Activated T-cell treated with anti-CD3 and anti-CD28 coated beads, Interleukin-2, amount 50 U/mL, for 1 hour (primary cell): Measurements from ENCODE around the gene SEMA4B.
"Not testable (repeated sequence)": the region's sequence is repeated elsewhere in the genome, so short reads cannot be mapped to it uniquely, and the experiment has no call there.

Source experiments
- DNase-seq: peaks from one replicate; pipeline ENCODE4 v3.0.0-alpha.2; 2020

Gene SEMA4B

DNA sequence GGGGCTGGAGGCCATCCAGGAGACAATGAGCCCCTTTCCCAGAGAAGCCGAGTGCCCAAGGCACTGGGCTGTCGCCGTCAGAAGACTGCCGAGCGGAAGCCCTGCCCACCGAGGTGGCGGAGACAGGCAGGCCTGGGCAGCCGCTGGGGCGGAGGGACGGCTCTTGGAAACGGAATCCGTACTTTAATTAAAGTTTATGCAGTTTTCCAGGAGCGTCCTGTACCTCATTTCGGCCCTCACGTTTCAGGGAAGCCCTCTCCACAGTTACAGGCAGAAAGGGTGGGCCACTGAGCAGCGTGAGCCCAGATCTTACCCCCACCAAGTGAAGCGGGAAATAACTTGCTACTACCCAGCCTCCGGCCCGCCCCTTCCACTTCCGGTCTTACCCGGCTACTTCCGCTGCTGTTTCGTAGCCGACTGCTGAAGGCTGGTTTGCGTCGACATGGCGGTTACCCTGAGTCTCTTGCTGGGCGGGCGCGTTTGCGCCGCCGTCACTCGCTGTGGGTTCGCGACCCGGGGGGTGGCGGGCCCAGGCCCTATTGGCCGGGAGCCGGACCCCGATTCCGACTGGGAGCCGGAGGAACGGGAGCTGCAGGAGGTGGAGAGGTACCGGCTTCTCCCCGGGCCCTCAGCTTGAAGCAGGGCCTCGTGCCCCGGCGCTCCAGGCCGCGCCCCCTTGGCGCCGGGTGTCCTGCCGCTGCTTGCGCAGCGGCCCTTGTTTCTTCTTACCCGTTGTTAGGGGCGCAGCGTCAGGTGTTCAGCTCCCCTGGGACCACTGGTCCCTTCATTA, 64.3 kb downstream of the SEMA4B start, which contains the start of gene NGRN:
NGRN (plus strand) TSS at position 402 of the 790 bp plus-strand sequence; CDS start at position 443, 41 bp downstream.
- peak; percentile 93 for DNase-seq

DNA sequence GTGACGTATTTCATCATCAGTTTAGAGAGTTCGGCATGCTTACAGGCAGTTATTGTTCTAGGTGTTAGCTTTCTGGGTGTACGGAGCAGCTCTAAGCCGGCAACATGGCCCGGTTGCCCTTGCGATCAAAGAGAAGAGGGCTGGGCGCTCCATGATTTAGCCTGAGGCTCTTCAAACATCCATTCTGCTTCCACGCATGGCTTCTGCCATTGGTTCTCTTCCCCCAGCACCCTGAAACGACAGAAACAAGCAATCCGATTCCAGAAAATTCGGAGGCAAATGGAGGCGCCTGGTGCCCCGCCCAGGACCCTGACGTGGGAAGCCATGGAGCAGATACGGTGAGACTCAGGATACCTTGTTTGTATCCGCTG, 64.9 kb downstream of the SEMA4B start:
- DNase-seq: no peak

DNA sequence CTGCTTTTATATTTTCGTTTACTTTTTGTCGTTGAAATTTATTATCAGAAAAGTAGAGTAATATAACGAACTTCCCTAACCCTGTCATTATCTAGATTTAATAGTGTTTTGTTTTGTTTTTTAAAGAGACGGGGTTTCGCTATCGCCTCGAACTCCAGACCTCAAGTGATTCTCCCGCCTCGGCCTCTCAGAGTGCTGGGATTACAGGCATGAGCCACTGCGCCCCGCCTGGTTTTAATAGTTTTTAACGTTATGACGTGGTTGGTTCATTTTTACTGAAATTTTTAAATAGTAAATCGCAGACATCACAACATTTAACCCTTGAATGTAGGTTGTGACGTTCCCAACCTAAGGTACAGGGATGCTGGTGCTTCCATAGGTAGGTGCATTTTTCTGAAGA, 65.4 kb downstream of the SEMA4B start:
- DNase-seq: peak; percentile 27

DNA sequence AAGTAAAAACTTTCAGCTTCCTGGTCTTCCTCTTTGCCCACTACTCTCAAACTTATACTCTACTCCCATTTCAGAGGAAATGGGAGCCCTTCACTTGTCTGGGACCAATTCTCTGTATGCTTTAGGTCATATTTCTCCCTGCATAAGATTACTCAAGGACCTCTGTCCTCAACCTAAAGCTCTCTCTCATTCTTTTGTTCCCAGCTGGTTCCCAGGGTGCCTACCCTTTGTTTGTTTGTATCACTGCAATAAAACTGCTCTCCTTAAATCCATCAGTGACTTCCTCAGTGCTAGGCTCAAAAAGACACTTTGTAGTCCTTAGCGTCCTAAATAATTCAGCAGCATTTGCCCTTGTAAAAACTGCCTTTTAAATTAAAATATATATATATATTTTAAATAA, 67.3 kb downstream of the SEMA4B start:
- DNase-seq: no peak

DNA sequence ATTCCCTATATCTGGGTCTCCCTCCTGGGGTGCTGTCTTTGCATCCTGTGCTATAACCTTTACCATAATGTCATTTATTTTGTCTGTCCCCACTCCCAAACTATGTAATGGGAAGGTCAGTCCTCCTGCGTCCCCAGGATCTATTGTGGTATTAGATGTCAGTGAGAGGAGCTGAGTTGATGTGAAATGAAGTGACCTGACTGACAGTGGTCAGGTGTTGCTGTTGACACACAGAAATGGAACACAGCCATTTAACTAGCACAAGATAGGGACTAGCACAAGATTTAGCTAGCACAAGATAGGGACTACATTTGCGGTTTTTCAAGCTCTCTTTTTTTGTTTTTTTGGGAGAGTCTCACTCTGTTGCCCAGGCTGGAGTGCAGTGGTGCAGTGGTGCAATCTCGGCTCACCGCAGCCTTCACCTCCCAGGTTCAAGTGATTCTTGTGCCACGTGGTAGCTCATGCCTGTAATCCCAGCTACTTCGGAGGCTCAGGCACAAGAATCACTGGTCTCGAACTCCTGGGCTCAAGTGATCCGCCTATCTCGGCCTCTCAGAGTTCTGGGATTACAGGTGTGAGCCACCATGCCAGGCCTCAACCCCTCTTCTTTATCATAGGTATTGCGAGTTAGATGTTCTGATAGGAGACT, 69.5 kb downstream of the SEMA4B start:
- DNase-seq: no peak

DNA sequence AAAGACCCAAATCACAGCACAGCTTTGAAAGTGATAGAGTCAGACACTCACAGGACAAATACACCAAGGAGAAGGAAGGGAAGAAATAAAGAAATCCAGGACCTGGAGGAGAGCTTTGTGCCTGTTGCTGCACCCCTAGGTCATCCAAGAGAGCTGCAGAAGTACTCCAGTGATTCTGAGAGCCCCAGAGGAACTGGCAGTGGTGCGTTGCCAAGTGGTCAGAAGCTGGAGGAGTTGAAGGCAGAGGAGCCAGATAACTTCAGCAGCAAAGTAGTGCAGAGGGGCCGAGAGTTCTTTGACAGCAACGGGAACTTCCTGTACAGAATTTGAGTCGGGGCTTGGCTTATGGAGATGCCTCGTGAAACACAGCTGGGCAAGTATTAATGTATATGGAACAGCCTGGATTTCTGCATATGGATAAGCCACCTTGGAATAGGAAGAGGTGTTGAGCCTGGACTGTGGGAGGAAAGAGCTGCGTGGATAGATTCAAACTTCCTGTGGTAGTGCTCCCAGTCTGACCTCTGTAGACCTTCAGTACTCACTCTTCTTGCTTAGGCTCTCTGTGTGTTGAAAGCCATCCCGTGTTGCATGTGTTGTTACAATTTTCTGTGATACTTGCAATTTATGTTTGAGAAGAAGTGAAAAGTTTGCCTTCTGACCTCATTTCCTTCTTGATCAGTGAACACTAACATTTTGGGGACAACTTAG, 70.5 kb downstream of the SEMA4B start:
- DNase-seq: no peak

DNA sequence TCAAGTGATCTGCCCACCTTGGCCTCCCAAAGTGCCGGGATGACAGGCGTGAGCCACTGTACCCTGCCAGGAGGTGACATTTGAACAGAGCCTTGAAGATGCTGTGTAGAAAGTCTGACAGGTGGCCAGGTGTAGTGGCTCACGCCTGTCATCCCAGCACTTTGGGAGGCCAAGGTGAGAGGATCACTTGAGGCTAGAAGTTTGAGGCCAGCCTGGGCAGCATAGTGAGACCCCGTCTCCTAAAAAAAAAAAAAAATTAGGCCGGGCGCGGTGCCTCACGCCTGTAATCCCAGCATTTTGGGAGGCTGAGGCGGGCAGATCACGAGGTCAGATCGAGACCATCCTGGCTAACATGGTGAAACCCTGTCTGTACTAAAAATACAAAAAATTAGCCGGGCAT, 77.3 kb downstream of the SEMA4B start:
- not testable (repeated sequence) for DNase-seq
